HEK293 (cell line): ENCODE measurements around the gene NAP1L1.

ENCODE experiments used
- CTCF ChIA-PET: fragments of 350-600 bp; formaldehyde crosslinking; extraction: SDS; loops from one replicate; lab custom pipeline; 2021; ENCODE audit warnings: antibody characterized with exemption; lab: Yijun Ruan, JAX
- POLR2A ChIA-PET: fragments of 300-600 bp; formaldehyde crosslinking; extraction: SDS; loops from one replicate; lab custom pipeline; 2020; ENCODE audit warnings: antibody characterized with exemption, inconsistent platforms; lab: Yijun Ruan, JAX
- H3K27ac ChIP-seq: fragments of 200-500 bp; sonication (Bioruptor generic); 2 replicates; pipeline ENCODE4 v1.5.1; 2014; ENCODE audit warnings: low read depth, low read length, control low read depth, inconsistent platforms; ENCODE audit errors: extremely low read depth
- H3K36me3 ChIP-seq, 2 experiments: fragments of 200-500 bp in 1 of 2; sonication (Bioruptor generic) in 1 of 2; 1 replicate in 1 of 2; 2 replicates in 1 of 2; pipeline ENCODE4 v1.5.1; 2014 to 2017; ENCODE audit warnings: inconsistent platforms in 2 of 2, low read length in 2 of 2; ENCODE audit not compliant: control insufficient read depth in 2 of 2, insufficient read depth in 1 of 2
- H3K4me1 ChIP-seq: fragments of 200-500 bp; sonication (Bioruptor generic); 2 replicates; pipeline ENCODE4 v1.5.1; 2014; ENCODE audit warnings: mild to moderate bottlenecking, low read length, inconsistent platforms; ENCODE audit not compliant: control insufficient read depth, insufficient read depth
- H3K4me3 ChIP-seq: 2 replicates; pipeline ENCODE4 v1.5.1; 2011; ENCODE audit warnings: low read depth, mild to moderate bottlenecking, control low read depth, low read length, moderate library complexity
- H3K9me3 ChIP-seq: fragments of 200-500 bp; sonication (Bioruptor generic); 2 replicates; pipeline ENCODE4 v1.5.1; 2014; ENCODE audit warnings: low read depth, low read length, inconsistent platforms; ENCODE audit not compliant: control insufficient read depth, insufficient read depth
- AEBP2 ChIP-seq: fragments of 450-650 bp; formaldehyde crosslinking; IDR thresholded peaks from 2 replicates; pipeline ENCODE4 v1.5.1; 2016; ENCODE audit warnings: missing biosample characterization, missing genetic modification characterization, borderline replicate concordance
- HOXA7 ChIP-seq: sonication (generic); formaldehyde crosslinking; IDR thresholded peaks from 2 replicates; pipeline ENCODE4 v1.8.1; 2022; ENCODE audit warnings: missing genetic modification reagents, borderline replicate concordance
- PRDM6 ChIP-seq: fragments of 450-650 bp; formaldehyde crosslinking; IDR thresholded peaks from 2 replicates; pipeline ENCODE4 v1.5.1; 2017; ENCODE audit warnings: missing biosample characterization, missing genetic modification characterization
- RBAK ChIP-seq: fragments of 450-650 bp; formaldehyde crosslinking; IDR thresholded peaks from 2 replicates; pipeline ENCODE4 v1.5.1; 2016; ENCODE audit warnings: missing biosample characterization, missing genetic modification characterization
- SCRT1 ChIP-seq: fragments of 450-650 bp; formaldehyde crosslinking; IDR thresholded peaks from 2 replicates; pipeline ENCODE4 v1.5.1; 2016; ENCODE audit warnings: missing biosample characterization, missing genetic modification characterization, borderline replicate concordance
- SCRT2 ChIP-seq: fragments of 450-650 bp; formaldehyde crosslinking; IDR thresholded peaks from 2 replicates; pipeline ENCODE4 v1.5.1; 2016; ENCODE audit warnings: missing biosample characterization, missing genetic modification characterization
- SP7 ChIP-seq: fragments of 450-650 bp; formaldehyde crosslinking; IDR thresholded peaks from 2 replicates; pipeline ENCODE4 v1.5.1; 2016; ENCODE audit warnings: missing biosample characterization, missing genetic modification characterization
- TSHZ1 ChIP-seq: fragments of 450-650 bp; formaldehyde crosslinking; IDR thresholded peaks from 2 replicates; pipeline ENCODE4 v1.5.1; 2016; ENCODE audit warnings: missing biosample characterization, missing genetic modification characterization, borderline replicate concordance
- YY1 ChIP-seq: fragments of 450-650 bp; formaldehyde crosslinking; IDR thresholded peaks from 2 replicates; pipeline ENCODE4 v1.5.1; 2018; ENCODE audit warnings: missing biosample characterization, missing genetic modification characterization
- ZBTB6 ChIP-seq: fragments of 450-650 bp; formaldehyde crosslinking; IDR thresholded peaks from 2 replicates; pipeline ENCODE4 v1.5.1; 2017; ENCODE audit warnings: missing biosample characterization, missing genetic modification characterization
- ZEB2 ChIP-seq: fragments of 450-650 bp; formaldehyde crosslinking; IDR thresholded peaks from 2 replicates; pipeline ENCODE4 v1.5.1; 2016; ENCODE audit warnings: missing biosample characterization, missing genetic modification characterization
- ZNF112 ChIP-seq: fragments of 450-650 bp; formaldehyde crosslinking; IDR thresholded peaks from 2 replicates; pipeline ENCODE4 v1.5.0; 2017; ENCODE audit warnings: missing biosample characterization, missing genetic modification characterization
- ZNF202 ChIP-seq: fragments of 450-650 bp; formaldehyde crosslinking; IDR thresholded peaks from 2 replicates; pipeline ENCODE4 v1.5.1; 2016; ENCODE audit warnings: missing biosample characterization, missing genetic modification characterization, borderline replicate concordance
- ZNF350 ChIP-seq: fragments of 450-650 bp; formaldehyde crosslinking; IDR thresholded peaks from 2 replicates; pipeline ENCODE4 v1.5.0; 2017; ENCODE audit warnings: missing biosample characterization, mild to moderate bottlenecking, missing genetic modification characterization
- ZNF501 ChIP-seq: fragments of 450-650 bp; formaldehyde crosslinking; IDR thresholded peaks from 2 replicates; pipeline ENCODE4 v1.5.1; 2016; ENCODE audit warnings: missing biosample characterization, missing genetic modification characterization
- ZNF549 ChIP-seq: fragments of 450-650 bp; IDR thresholded peaks from 2 replicates; pipeline ENCODE4 v1.5.1; 2018; ENCODE audit warnings: missing biosample characterization, missing genetic modification characterization, mild to moderate bottlenecking, inconsistent platforms, moderate library complexity
- ZNF843 ChIP-seq: fragments of 450-650 bp; formaldehyde crosslinking; IDR thresholded peaks from 2 replicates; pipeline ENCODE4 v1.5.1; 2016; ENCODE audit warnings: missing biosample characterization, missing genetic modification characterization

Gene NAP1L1

GRCh38 chr12:76020281-76020680 lies 64.2 kb downstream of the NAP1L1 start (continued):
- no peak for TF ChIP-seq TSHZ1 (tag by site-specific recombination)
- no peak for TF ChIP-seq AEBP2 (tag by site-specific recombination)
- TF ChIP-seq ZNF202 (tag by site-specific recombination), result no peak
- TF ChIP-seq ZEB2 (tag by site-specific recombination), result no peak
- TF ChIP-seq HOXA7 (CRISPR knock-in tag), result no peak
- no peak for TF ChIP-seq ZNF549
- TF ChIP-seq SP7 (tag by site-specific recombination), result no peak
- TF ChIP-seq ZNF112 (tag by site-specific recombination), result no peak
- no peak for TF ChIP-seq ZBTB6 (tag by site-specific recombination)
- TF ChIP-seq PRDM6 (tag by site-specific recombination), result no peak

GRCh38 chr12:76018672-76019071 lies 65.8 kb downstream of the NAP1L1 start:
- H3K27ac ChIP-seq, result no peak overlapping the region
- TF ChIP-seq ZNF350 (no peak), YY1 (no peak), RBAK (no peak), ZNF843 (tag by site-specific recombination) (no peak), SCRT2 (tag by site-specific recombination) (peak; percentile 31; the same call in 1 of the 2 replicates), SCRT1 (tag by site-specific recombination) (peak; percentile 47; the same call in 1 of the 2 replicates), ZNF501 (tag by site-specific recombination) (no peak)
- TF ChIP-seq, all 188 proteins: peak for 2
- ChIA-PET CTCF (interaction anchor here (1.2 kb wide), 1 partner anchor 38 kb away, joined by 4 read pairs; no protein-coding TSS in a partner anchor), POLR2A (no interaction called here)
- no peaks in the 10 kb centered on the region for H3K9me3 ChIP-seq
- no peaks in the 10 kb centered on the region for H3K36me3 ChIP-seq
- peaks cover 3% of the 10 kb centered on the region for H3K4me1 ChIP-seq
- no peak overlapping the region for H3K4me3 ChIP-seq
